Measurements from ENCODE around the gene PROSER2.

PROSER2 gene, protein sequence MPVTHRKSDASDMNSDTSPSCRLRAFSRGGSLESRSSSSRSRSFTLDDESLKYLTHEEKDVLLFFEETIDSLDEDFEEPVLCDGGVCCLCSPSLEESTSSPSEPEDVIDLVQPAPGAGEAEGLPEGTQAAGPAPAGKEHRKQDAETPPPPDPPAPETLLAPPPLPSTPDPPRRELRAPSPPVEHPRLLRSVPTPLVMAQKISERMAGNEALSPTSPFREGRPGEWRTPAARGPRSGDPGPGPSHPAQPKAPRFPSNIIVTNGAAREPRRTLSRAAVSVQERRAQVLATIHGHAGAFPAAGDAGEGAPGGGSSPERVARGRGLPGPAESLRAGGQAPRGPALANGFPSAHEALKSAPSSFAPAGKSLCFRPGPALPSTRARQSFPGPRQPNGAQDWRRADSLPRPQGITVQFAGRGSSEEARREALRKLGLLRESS

GRCh38 chr10:11823122-11823988 lies at the start of gene PROSER2:
Gene PROSER2 (plus strand): TSS chr10:11823356. CDS start chr10:11852078, 28,722 bp downstream.
- peak; percentile 66 for TF ChIP-seq POLR2A (IDR thresholded peaks at IDR 0.05; ENCODE audit: low read length)
- no peak for TF ChIP-seq GATA1 (IDR thresholded peaks at IDR 0.05; ENCODE audit: low read depth, low read length)
- DNase-seq = peak; percentile 84 to 85

- DNase-seq = no peak
- TF ChIP-seq GATA1 (IDR thresholded peaks at IDR 0.05; ENCODE audit: low read depth, low read length) (no peak), POLR2A (IDR thresholded peaks at IDR 0.05; ENCODE audit: low read length) (no peak)
These were observed 49.3 kb upstream of the PROSER2 start for GRCh38 chr10:11773761-11774441.

GRCh38 chr10:11775412-11775811 lies 47.7 kb upstream of the PROSER2 start:
- no peak for TF ChIP-seq GATA1 (IDR thresholded peaks at IDR 0.05; ENCODE audit: low read depth, low read length)
- TF ChIP-seq POLR2A (IDR thresholded peaks at IDR 0.05; ENCODE audit: low read length) = no peak
- DNase-seq = no peak

DNA sequence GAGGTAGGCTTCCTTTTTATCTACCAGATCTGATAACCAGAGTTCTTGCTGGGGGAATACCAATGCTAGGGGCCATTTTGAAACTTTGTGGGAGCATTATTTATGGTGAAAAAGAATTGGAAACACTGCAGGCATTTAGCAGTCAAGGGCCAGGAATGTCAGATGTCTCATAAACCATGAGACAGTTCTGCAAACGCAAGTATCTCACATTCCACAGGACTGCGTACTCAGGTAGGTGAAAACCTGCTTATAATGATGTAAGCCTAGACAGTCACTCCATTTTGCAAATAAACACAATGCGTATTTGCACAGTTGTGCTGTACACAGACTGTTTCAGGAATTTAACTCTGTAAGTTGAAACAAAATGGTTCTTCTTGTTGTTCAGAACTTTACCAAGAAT lies 47.1 kb upstream of the PROSER2 start:
- no peak for DNase-seq
- TF ChIP-seq GATA1 (IDR thresholded peaks at IDR 0.05; ENCODE audit: low read depth, low read length) (no peak), POLR2A (IDR thresholded peaks at IDR 0.05; ENCODE audit: low read length) (no peak)

DNA sequence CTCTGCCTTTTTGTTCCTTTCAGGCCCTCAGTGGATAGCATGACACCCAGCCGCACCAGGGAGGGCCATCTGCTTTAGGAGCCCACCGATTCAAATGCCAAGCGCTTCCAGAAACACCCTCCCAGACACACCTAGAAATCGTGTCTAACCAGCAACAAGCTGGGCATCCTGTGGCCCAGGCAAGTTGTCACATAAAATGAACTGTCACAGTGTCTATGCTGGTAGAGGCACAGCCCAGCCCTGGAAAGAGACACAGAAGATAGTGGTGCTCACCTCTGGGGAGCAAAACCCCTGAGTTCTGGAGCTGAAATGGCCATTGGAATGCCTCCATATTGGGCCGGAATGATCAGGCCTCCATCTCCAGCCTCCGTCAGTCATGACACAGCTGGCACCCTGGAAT lies 42.0 kb upstream of the PROSER2 start:
- no peak for DNase-seq
- TF ChIP-seq POLR2A (IDR thresholded peaks at IDR 0.05; ENCODE audit: low read length) (no peak), GATA1 (IDR thresholded peaks at IDR 0.05; ENCODE audit: low read depth, low read length) (no peak)

GRCh38 chr10:11782793-11783557 lies 40.2 kb upstream of the PROSER2 start:
- peak; percentile 59 to 78 for DNase-seq

DNA sequence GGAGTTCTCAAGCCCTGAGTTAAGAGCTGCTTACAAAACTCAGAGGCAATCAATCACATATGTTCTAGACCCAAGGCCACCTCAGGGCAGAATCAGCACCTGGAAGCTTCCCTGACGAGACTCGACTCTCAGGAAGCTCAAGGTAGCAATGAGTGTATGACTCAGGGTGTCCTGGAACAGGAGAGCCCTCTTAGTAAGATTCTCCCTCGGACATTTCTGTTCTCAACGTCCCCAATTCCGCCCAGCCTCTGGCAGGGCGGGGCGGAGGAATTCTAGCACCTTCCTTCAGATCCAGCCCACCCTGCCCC lies 39.6 kb upstream of the PROSER2 start:
- no peak for DNase-seq
- TF ChIP-seq GATA1 (IDR thresholded peaks at IDR 0.05; ENCODE audit: low read depth, low read length) = no peak

More at GRCh38 chr10:11782793-11783557, 40.2 kb upstream of the PROSER2 start:
- TF ChIP-seq GATA1 (IDR thresholded peaks at IDR 0.05; ENCODE audit: low read depth, low read length) (no peak), POLR2A (IDR thresholded peaks at IDR 0.05; ENCODE audit: low read length) (no peak)

DNA sequence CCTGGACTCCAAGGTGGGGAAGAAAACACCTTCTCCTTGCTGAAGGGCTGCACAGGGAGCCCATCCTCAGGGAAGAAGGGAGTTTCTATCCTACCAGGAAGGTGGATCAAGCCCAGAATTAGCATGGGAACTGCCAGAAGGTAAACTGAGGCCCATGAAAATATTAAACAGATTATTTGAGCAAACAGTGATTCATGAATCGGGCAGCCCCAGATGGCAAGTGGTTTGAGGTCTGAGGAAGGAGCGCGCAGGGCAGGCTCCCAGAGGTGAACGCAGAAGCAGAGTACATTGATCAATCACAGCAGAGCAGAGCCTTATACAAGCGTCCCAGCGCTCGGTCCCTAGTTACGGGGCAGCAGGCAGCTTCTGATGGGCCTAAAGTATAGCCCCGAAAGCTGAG lies 35.8 kb upstream of the PROSER2 start:
- TF ChIP-seq GATA1 (IDR thresholded peaks at IDR 0.05; ENCODE audit: low read depth, low read length) (no peak), POLR2A (IDR thresholded peaks at IDR 0.05; ENCODE audit: low read length) (no peak)
- DNase-seq = no peak

- DNase-seq = no peak
- TF ChIP-seq GATA1 (IDR thresholded peaks at IDR 0.05; ENCODE audit: low read depth, low read length) (no peak), POLR2A (IDR thresholded peaks at IDR 0.05; ENCODE audit: low read length) (no peak)
These were observed 35.3 kb upstream of the PROSER2 start for GRCh38 chr10:11787846-11788245.

DNA sequence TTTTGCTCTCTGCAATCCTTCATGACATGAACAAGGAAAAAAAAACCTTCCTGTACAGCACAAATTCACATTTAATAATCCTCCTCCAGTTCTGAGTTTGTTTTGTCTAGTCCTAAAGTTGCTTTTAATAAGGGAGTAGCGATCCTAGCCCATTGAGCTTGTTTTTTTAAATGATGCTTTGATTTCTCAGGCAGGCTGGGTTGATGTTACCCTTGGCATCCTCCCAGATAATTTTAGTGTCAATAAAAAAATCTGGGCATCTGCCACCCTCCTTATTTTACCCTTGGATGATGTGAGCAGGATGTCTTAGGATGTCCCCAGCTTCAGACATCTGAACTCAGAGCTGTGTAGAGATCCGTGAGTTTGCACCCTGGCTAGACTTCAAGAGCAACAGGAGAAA lies 33.9 kb upstream of the PROSER2 start:
- no peak for DNase-seq
- TF ChIP-seq GATA1 (IDR thresholded peaks at IDR 0.05; ENCODE audit: low read depth, low read length) = no peak
- TF ChIP-seq POLR2A (IDR thresholded peaks at IDR 0.05; ENCODE audit: low read length) = no peak

DNA sequence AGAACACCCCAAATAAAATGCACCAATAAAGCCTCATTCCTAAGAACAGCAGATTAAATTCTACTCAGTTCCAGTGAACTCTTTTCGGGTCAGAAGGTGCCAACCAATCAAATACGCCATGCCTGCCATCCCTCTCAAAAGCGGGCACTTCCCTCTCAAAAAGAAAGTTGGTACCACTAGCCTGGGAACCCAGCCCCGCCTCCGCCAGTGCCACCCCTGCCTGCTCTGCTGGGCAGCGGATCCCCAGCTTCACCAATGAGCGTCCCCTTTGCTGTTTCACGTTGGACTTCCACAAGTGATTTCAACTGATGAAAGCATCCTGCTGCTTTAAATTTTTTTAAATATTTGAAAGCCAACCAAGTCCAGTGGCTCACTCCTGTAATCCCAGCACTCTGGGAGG lies 33.2 kb upstream of the PROSER2 start:
- TF ChIP-seq POLR2A (IDR thresholded peaks at IDR 0.05; ENCODE audit: low read length) (no peak), GATA1 (IDR thresholded peaks at IDR 0.05; ENCODE audit: low read depth, low read length) (no peak)
- DNase-seq = no peak

- DNase-seq = no peak
- TF ChIP-seq POLR2A (IDR thresholded peaks at IDR 0.05; ENCODE audit: low read length) = no peak
- no peak for TF ChIP-seq GATA1 (IDR thresholded peaks at IDR 0.05; ENCODE audit: low read depth, low read length)
These were observed 29.2 kb upstream of the PROSER2 start for GRCh38 chr10:11793762-11794479.

DNA sequence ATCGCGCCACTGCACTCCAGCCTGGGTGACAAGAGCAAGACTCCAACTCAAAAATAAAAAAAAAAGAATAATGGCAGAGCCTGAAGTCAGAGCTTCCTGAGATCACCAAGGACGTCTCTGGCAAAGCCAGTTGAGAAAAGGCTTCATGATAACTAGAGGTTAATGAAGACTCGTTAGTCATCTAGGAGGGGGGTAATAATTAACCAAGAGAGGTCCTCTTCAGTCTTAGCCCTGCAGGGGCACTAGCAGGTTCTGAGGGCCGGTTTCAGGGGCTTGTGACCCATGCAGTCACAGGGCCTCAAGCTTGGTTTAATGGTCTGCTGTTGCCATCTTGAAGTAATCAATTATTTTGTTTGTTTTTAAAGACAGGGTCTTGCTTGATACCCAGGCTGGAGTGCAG lies 28.6 kb upstream of the PROSER2 start:
- DNase-seq = no peak
- TF ChIP-seq POLR2A (IDR thresholded peaks at IDR 0.05; ENCODE audit: low read length) (no peak), GATA1 (IDR thresholded peaks at IDR 0.05; ENCODE audit: low read depth, low read length) (no peak)
